ENCODE measurements around the gene RANBP3.
"Not testable (repeated sequence)": the region's sequence is repeated elsewhere in the genome, so short reads cannot be mapped to it uniquely, and the experiment has no call there.

Gene RANBP3

DNA sequence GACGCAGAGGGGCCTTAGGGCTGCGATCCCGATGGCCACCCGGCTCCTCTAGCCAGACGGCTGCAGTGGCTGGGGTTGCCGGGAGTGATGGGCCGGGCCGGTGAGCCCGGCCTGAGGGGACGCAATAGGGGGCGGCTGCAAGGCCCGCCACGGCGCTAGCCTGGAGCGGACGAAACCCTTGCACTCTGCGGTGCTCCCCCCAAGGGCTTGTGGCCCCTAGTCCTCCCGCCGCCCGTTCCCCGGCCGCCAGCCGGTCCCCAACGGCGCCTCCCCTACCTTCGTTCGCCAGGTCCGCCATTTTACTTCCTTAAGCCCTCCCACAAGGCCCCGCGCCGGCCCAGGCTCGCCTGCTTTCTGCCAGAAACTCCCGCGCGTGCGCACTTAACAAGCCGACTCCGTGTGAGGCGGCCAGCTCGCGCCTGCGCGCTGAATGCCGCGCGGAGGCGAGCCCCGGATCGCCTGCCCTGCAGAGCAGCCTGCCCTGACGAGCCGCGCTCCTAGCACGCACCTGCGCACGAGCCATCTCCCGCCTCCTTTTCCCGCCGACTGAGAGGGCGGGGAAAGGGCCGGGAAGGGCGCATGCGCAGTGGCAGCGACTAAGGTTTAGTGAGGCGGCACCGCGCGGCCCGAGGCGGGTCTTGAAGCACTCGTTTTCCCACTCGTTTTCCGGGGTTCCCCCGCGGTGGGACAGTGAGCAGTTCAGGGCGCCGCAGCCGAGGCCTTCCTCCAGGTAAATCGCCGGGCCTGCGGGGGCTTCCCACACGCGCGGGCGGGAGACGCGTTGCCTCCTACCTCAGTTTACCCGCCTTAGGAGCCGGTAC, at the start of gene RANBP3:
Gene RANBP3 (minus strand): TSS at position 356 of the 821 bp plus-strand sequence. CDS start 58 bp downstream, at position 298.
- peak; percentile 100 for DNase-seq

DNA sequence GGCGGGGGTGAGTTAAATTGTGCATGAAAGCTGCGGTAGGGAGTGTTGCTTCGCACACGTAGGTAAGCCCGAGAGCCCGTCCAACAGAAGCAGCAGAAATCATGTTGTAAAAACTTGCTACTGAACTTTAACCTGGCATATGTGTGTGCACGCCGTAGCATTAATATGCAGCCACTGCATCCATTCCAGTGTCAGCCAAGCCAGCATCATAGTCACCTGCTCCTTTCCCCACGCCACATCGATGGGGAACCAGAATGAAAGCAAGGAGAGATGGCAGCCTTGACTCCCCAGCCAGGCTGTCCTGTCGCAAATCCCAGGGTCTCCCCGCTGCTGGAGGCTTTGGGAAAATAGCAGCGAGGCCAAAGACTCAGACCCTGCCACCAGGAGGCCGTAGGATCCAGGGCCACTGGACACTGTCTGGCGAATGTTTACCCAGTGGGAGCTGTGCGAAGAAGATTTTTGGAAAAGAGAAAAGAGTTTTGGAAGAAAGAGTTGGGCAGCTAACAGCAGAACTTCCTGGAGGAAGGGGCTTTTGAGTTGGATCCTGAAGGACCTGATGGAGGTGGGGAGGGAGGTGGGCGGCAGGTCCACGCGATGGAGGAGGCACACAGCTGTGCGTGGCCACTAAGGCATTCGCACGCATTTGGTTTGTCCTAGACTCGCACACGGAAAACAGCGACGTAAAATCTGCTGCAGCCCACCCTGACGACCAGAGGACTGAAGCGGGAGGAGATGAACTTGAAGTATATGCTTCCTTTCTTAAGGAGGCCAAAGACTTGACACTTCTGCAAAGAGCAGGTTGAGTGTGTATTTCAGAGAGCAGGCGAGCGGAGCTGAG, 48.7 kb upstream of the RANBP3 start:
- no peak for DNase-seq

DNA sequence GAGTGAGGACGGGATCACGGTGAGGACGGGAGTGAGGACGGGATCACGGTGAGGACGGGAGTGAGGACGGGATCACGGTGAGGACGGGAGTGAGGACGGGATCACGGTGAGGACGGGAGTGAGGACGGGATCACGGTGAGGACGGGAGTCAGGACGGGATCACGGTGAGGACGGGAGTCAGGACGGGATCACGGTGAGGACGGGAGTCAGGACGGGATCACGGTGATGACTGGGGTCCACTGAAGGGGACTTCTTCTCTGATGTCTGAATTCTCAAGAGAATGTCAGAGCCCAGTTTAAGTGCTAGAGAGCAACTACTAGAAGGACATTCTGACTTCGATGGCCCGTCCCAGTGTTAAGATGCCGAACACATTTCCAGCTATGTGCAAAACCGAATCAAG, 46.8 kb upstream of the RANBP3 start:
- not testable (repeated sequence) for DNase-seq

GRCh38 chr19:6023936-6024335, 46.0 kb upstream of the RANBP3 start:
- DNase-seq: no peak

DNA sequence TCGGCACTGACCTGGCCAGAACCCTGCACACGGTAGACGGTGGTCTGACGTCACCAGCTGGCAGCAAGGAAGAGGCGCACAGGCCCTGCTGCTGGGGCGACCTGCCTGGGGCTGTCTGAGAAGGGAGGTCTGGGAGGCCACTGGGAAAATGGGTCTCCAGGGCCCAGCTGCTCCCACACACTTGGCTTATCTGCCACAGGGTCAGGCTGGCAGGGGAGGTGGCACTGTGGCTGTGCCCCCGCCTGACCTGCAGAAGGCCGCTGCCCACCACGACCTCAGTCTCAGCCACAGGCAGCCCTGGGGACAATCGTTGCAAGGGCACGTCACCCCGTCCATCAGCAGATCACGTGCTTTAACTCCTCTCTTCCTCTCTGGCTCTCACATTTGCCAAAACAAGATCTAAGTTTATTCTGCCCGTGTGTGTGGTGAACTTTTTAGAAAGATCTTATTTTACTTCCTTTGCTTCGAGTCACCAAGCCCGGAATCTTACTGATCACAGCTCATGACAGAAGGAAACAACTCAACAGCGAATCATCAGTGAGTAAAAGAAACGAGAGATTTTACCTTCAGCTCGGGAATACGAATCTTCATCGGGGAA, 45.2 kb upstream of the RANBP3 start:
- DNase-seq: no peak

- DNase-seq: no peak
These were observed 44.7 kb upstream of the RANBP3 start for GRCh38 chr19:6022570-6023064.

DNA sequence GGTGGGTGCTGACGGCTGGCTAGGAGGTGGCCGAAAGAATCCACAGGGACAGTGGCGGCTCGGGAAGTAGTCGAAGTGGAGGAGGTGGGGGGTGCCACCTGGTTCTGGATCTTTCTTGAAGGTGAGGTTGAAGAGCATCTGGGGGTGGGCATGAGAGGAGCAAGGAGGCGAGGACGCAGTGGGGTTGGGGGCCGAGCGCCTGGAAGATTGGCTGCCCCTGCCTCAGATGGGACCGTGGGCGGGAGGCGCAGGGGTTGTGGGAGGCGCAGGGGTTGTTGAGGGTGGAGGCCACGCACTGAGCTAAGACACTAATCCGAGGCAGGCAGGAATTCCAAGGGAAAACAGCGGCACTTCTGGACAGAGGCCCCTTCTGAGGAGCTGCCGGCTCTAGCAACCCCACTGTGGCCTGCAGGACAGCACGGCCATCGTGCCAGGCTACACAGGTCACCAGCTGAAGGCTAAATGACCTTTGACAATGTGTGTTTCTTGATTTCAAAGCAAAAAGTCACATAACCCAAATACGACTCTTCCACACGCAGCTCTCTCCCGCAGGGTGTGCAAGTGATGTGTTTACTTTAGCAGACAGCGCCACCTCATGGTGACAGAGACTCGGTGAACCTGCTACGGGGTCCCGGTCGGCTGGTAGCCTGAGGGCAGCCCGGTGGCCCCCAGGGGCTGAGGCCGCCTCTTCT, 44.1 kb upstream of the RANBP3 start:
- peak; percentile 92 for DNase-seq

DNA sequence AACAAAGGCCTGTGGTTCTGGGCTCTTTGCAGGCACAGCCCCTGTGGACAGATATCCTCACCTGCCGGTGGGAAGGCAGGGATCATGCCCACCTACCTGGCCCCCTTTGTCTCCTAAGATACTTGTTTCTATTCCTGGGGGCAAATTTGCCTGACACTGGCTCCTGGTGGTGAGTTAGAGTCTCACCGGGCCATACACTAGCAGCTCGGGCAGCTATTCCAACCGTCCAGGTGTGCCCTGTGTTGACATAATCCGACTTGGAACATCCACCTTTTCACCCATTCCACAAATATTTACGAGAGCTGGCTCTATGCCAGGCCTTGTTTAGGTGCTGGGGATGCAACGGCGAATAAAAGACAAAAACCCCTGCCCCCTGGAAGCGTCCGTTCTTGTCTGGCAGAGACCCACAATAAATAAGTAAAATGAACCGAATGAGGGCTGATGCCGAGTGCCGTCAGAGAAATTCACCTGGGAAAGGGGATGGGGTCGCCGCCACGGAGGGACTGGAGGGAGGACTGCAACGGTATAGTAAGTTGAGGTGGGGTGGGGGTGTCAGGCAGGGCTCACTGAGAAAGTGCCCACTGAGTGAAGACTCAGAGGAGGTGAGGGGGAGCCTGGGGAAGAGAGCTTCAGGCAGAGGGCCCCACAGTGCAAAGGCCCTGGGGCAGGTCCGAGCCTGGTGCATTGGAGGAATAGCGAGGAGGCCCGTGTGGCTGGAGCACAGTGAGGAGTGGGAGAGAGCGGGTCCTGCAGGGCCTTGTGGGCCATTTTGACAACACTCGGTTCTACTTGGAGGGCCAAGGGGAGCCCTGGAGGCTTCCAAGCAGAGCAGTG, 43.2 kb upstream of the RANBP3 start:
- no peak for DNase-seq

- peak; percentile 38 for DNase-seq
These were observed 42.4 kb upstream of the RANBP3 start for GRCh38 chr19:6020166-6020882.

DNA sequence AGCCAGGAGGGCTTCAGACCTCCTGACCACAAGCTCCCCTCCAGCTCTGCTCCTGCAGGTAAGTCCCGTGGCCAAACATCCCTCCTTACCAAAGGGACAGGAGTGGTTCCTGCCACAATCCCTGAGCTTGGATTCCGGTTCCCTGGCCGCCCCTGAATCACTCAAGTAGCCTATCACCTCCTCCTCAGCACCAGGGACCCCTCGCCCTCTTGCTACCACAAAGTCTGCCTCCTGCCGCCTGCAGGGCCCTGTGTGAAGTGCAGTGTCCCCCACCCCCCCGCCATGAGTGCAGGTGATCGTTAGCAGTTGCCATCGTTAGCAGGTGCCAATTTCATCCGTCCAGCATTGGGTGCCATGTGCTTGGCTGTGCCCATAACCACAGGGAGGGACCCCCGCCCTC, 40.8 kb upstream of the RANBP3 start:
- peak; percentile 29 for DNase-seq

- no peak for DNase-seq
These were observed 39.6 kb upstream of the RANBP3 start for GRCh38 chr19:6017576-6017975.

GRCh38 chr19:6015841-6016545, 38.1 kb upstream of the RANBP3 start:
- no peak for DNase-seq

DNA sequence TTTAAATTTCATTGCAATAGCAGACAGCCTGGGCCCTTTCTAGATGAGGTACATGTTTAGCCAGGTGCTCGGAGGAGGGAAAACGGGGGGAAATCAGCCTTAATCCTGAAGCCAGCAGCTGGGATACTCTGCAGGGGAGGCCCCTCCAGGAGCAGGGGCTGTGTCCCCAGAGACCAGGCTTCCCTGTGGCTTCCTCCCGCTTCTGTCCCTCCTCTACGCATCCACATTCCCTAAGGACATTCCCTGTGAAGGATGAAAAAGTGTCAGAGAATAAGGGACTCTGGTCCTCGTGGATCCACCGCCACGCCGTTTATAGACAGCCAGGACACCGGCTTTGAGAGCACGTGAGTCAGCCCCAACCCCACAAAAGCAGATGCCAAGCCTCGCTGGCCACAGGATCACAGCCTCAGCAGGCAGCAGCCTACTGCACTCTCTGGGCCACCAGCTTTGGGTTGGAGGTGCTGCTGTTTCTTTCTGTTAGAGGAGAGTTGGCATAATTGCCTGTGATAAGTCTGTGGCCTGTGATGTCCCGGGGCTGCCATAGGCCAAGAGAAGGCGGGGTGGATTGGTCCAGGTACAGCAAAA, 36.7 kb upstream of the RANBP3 start:
- DNase-seq: no peak

GRCh38 chr19:6012426-6013170, 34.7 kb upstream of the RANBP3 start:
- no peak for DNase-seq

GRCh38 chr19:6011794-6012193, 33.9 kb upstream of the RANBP3 start:
- DNase-seq: no peak

DNA sequence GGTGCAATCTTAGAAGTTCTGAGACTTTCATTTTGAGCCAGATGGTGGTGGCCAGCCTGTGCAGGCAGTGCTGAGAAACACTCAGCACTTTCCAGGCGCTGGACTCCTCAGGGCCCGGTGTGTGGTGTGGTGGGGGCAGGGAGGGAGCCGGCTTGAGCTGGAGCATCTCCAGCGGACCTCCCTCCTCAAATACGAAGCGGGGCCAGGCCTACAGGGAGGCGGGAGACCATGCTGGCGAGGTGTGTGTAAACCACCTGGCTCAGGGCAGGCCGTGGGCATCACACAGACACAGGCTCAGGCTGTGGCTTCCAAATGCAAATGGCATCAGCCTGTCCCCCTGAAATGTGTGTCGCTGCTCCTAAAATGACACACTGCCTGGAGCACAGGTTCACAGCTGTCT, 33.3 kb upstream of the RANBP3 start:
- no peak for DNase-seq

- no peak for DNase-seq
These were observed 32.2 kb upstream of the RANBP3 start for GRCh38 chr19:6010107-6010506.

GRCh38 chr19:6007866-6008265, 29.9 kb upstream of the RANBP3 start:
- DNase-seq: no peak

- no peak for DNase-seq
These were observed 29.0 kb upstream of the RANBP3 start for GRCh38 chr19:6006896-6007295.
